Measurements from ENCODE around the gene SYNE3.

Gene SYNE3

DNA sequence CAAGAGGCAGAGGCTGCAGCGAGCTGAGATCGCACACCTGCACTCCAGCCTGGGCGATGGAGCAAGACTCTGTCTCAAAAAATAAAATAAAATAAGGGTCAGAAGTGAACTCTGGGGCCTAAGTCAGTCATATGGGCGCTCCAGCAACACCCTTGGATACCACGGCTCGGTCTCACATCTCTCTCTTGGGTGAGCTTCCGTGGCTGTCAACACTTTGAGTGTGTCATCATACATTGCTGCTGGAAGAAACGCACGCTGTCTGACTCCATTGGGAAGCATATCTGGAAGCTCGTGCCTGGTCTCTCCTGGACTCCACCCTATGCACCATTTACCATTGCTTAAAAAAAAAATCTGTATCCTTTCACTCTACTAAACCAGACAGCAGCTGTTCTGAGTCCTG, 38.6 kb upstream of the SYNE3 start:
- no peak overlapping the region for H3K27ac ChIP-seq (replicated peaks)
- no peak for DNase-seq (ENCODE audit: low read depth in 1 of 2, low spot score in 1 of 2)
- TF ChIP-seq GABPA (IDR thresholded peaks at IDR 0.05; ENCODE audit: low read depth), result no peak
- TF ChIP-seq SPI1 (IDR thresholded peaks at IDR 0.05; ENCODE audit: borderline replicate concordance, low read depth), result no peak
- TF ChIP-seq, protein P1, sequence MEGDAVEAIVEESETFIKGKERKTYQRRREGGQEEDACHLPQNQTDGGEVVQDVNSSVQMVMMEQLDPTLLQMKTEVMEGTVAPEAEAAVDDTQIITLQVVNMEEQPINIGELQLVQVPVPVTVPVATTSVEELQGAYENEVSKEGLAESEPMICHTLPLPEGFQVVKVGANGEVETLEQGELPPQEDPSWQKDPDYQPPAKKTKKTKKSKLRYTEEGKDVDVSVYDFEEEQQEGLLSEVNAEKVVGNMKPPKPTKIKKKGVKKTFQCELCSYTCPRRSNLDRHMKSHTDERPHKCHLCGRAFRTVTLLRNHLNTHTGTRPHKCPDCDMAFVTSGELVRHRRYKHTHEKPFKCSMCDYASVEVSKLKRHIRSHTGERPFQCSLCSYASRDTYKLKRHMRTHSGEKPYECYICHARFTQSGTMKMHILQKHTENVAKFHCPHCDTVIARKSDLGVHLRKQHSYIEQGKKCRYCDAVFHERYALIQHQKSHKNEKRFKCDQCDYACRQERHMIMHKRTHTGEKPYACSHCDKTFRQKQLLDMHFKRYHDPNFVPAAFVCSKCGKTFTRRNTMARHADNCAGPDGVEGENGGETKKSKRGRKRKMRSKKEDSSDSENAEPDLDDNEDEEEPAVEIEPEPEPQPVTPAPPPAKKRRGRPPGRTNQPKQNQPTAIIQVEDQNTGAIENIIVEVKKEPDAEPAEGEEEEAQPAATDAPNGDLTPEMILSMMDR (IDR thresholded peaks at IDR 0.05; ENCODE audit: insufficient read depth, low read length), result no peak
- no peak for TF ChIP-seq POLR2AphosphoS5 (IDR thresholded peaks at IDR 0.05; ENCODE audit: low read depth)
- TF ChIP-seq, protein P2, sequence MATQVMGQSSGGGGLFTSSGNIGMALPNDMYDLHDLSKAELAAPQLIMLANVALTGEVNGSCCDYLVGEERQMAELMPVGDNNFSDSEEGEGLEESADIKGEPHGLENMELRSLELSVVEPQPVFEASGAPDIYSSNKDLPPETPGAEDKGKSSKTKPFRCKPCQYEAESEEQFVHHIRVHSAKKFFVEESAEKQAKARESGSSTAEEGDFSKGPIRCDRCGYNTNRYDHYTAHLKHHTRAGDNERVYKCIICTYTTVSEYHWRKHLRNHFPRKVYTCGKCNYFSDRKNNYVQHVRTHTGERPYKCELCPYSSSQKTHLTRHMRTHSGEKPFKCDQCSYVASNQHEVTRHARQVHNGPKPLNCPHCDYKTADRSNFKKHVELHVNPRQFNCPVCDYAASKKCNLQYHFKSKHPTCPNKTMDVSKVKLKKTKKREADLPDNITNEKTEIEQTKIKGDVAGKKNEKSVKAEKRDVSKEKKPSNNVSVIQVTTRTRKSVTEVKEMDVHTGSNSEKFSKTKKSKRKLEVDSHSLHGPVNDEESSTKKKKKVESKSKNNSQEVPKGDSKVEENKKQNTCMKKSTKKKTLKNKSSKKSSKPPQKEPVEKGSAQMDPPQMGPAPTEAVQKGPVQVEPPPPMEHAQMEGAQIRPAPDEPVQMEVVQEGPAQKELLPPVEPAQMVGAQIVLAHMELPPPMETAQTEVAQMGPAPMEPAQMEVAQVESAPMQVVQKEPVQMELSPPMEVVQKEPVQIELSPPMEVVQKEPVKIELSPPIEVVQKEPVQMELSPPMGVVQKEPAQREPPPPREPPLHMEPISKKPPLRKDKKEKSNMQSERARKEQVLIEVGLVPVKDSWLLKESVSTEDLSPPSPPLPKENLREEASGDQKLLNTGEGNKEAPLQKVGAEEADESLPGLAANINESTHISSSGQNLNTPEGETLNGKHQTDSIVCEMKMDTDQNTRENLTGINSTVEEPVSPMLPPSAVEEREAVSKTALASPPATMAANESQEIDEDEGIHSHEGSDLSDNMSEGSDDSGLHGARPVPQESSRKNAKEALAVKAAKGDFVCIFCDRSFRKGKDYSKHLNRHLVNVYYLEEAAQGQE (IDR thresholded peaks at IDR 0.05; ENCODE audit: insufficient replicate concordance, low read depth), result no peak
- no peaks in the 10 kb centered on the region for H3K27me3 ChIP-seq (ENCODE audit: insufficient read depth, poor library complexity, severe bottlenecking)
- H3K4me3 ChIP-seq (replicated peaks; ENCODE audit: insufficient read depth, low read length), result no peak overlapping the region

DNA sequence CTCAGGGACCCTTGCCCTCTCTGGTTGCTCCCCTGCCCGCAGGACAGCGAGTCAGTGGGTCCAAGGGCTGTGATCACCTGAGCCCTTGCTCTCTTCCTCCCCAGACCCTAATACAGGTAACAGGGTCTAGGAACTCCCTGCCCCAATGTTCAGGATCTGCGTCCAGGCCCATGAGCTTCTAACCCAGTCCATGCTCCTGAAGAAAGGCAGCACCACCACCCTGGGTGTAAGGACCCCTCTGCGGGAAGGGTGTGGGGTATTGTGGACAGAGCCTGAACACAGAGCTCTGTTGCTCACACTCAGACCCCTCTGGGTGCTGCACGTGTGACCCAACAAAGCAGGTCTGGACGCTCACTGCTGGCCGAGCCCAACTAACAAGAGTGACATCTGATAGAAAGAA, 36.7 kb upstream of the SYNE3 start:
- DNase-seq (ENCODE audit: low read depth in 1 of 2, low spot score in 1 of 2), result no peak
- TF ChIP-seq GABPA (IDR thresholded peaks at IDR 0.05; ENCODE audit: low read depth) (no peak), SPI1 (IDR thresholded peaks at IDR 0.05; ENCODE audit: borderline replicate concordance, low read depth) (no peak), POLR2AphosphoS5 (IDR thresholded peaks at IDR 0.05; ENCODE audit: low read depth) (no peak)
- TF ChIP-seq, protein P1 (IDR thresholded peaks at IDR 0.05; ENCODE audit: insufficient read depth, low read length), result no peak
- TF ChIP-seq, protein P2 (IDR thresholded peaks at IDR 0.05; ENCODE audit: insufficient replicate concordance, low read depth), result no peak
- Histone ChIP-seq H3K27me3 (ENCODE audit: insufficient read depth, poor library complexity, severe bottlenecking) (no peaks in the 10 kb centered on the region), H3K27ac (replicated peaks) (no peak overlapping the region), H3K4me3 (replicated peaks; ENCODE audit: insufficient read depth, low read length) (no peak overlapping the region)

DNA sequence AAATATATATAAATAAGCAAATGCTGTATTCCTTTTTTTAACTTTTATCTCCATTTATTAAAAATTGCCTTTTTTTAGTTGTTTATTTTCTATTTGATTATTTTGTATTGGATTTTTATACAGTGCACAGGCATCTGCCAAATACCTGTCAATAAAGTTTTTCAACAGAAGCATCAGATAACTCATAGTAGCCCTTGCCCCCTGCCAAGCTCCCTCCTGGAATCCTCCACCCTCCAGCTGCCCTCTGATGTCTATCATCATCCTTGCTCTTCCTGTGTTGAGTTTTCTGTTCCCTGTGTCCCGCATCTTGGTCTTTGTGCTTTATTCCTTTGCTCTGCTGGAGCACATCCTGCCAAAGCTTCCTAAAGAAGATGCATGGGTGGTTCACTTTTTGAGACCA, 35.0 kb upstream of the SYNE3 start:
- DNase-seq (ENCODE audit: low read depth in 1 of 2, low spot score in 1 of 2), result no peak
- Histone ChIP-seq H3K27ac (replicated peaks) (no peak overlapping the region), H3K4me3 (replicated peaks; ENCODE audit: insufficient read depth, low read length) (no peak overlapping the region), H3K27me3 (ENCODE audit: insufficient read depth, poor library complexity, severe bottlenecking) (no peaks in the 10 kb centered on the region)
- TF ChIP-seq POLR2AphosphoS5 (IDR thresholded peaks at IDR 0.05; ENCODE audit: low read depth), result no peak

DNA sequence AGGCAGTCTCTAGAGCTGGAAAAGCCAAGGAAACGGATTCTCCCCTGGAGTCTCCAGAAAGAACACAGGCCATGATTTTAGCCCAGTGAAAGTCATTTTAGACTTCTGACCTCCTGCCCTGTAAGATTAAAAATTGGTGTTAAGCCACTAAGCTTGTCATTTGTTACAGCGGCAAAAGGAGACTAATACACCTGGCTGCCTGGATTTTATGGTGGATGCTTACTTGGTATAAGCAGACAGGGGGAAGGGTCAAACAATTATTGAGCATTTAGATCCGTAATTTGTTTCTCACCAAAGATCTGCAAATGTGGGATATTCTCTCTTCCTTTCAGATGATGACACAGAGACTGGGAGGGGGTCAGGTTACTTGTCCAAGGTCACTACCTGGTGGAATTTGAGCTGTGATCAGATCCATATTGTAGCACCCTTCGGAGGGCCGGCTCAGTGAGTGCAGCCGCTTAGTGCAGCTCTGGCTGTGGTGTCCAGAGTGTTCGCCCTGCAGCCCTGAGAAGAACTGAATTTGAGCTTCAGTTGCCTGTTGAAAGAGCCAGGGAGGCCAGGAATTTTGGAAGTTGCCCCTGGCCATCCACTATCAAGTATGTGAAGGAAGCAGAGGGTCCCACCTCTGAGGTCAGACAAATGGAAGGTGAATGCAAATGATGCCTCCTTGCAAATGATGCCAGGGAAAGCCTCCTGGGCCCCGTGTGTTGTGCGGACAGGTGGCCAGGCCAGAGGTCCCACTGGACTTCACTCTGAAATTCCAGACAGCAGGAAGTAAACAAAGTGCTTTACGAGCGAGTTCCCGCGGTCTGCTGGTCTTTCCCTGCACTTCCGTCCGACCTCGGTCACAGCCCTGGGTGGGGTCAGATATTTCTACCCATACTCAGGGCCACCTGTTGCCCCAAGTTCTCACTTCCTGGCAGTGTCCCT, 33.5 kb upstream of the SYNE3 start:
- Histone ChIP-seq H3K4me3 (replicated peaks; ENCODE audit: insufficient read depth, low read length) (no peak overlapping the region), H3K27ac (replicated peaks) (no peak overlapping the region), H3K27me3 (ENCODE audit: insufficient read depth, poor library complexity, severe bottlenecking) (no peaks in the 10 kb centered on the region)
- DNase-seq (ENCODE audit: low read depth in 1 of 2, low spot score in 1 of 2), result no peak
- no peak for TF ChIP-seq POLR2AphosphoS5 (IDR thresholded peaks at IDR 0.05; ENCODE audit: low read depth)
- TF ChIP-seq, protein P1 (IDR thresholded peaks at IDR 0.05; ENCODE audit: insufficient read depth, low read length), result no peak
- TF ChIP-seq SPI1 (IDR thresholded peaks at IDR 0.05; ENCODE audit: borderline replicate concordance, low read depth), result no peak
- TF ChIP-seq, protein P2 (IDR thresholded peaks at IDR 0.05; ENCODE audit: insufficient replicate concordance, low read depth), result no peak
- TF ChIP-seq GABPA (IDR thresholded peaks at IDR 0.05; ENCODE audit: low read depth), result no peak

Data from HL-60 (cell line).